Neutrophil (primary cell): Measurements from ENCODE around the gene C22orf15.

Experiments used
- H3K27ac ChIP-seq: fragments of 200-600 bp; sonication (generic); 2 replicates; pipeline ENCODE4 v1.5.1; 2016; ENCODE audit warnings: mild to moderate bottlenecking, moderate library complexity
- H3K27me3 ChIP-seq: fragments of 200-600 bp; sonication (generic); 2 replicates; pipeline ENCODE4 v1.6.0; 2016; ENCODE audit warnings: mild to moderate bottlenecking
- H3K36me3 ChIP-seq: fragments of 200-600 bp; sonication (generic); 2 replicates; pipeline ENCODE4 v1.5.1; 2017
- H3K4me1 ChIP-seq, 2 experiments: fragments of 200-600 bp in 1 of 2; sonication (generic) in 1 of 2; 1 replicate in 1 of 2; 2 replicates in 1 of 2; pipeline versions ENCODE4 v1.5.1 to v1.6.1; 2013 to 2016; ENCODE audit warnings: low read depth in 1 of 2, low read length in 1 of 2, mild to moderate bottlenecking in 1 of 2, moderate library complexity in 1 of 2; ENCODE audit not compliant: control insufficient read depth in 1 of 2, insufficient read depth in 1 of 2
- H3K4me3 ChIP-seq, 2 experiments: fragments of 200-600 bp in 1 of 2; sonication (generic) in 1 of 2; 1 replicate in 1 of 2; 2 replicates in 1 of 2; pipeline ENCODE4 v1.5.1; 2013 to 2016; ENCODE audit warnings: low read depth in 1 of 2, low read length in 1 of 2, mild to moderate bottlenecking in 1 of 2, moderate library complexity in 1 of 2
- H3K9me3 ChIP-seq: fragments of 200-600 bp; sonication (generic); 2 replicates; pipeline ENCODE4 v1.5.1; 2016
- CTCF ChIP-seq: fragments of 200-600 bp; sonication (generic); IDR thresholded peaks from 2 replicates; pipeline ENCODE4 v1.5.1; 2016; ENCODE audit warnings: antibody characterized with exemption

The C22orf15 gene

DNA sequence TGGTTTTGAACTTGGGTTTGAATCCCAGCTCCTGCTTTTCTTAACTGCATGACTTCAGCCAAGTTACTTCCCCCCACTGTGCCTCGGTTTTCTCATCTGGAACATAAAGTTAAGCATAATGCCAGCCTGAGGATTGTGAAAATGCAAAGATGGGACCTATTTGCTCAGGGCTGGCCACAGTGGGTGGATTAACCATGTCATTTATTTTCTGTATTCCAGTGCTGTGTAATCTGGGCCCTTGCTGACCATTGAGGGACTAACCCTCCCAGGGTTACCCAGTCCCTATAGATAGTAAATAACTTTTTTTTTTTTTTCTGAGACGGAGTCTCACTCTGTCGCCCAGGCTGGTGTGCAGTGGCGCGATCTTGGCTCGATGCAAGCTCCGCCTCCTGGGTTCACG, 7.1 kb upstream of the C22orf15 start:
- Histone ChIP-seq H3K9me3 (no peaks in the 10 kb centered on the region), H3K4me1 (peaks cover 5 to 6% of the 10 kb centered on the region in 2 experiments), H3K27ac (no peak overlapping the region), H3K36me3 (no peaks in the 10 kb centered on the region), H3K4me3 (no peak overlapping the region), H3K27me3 (no peaks in the 10 kb centered on the region)
- TF ChIP-seq CTCF, result no peak

- Histone ChIP-seq H3K36me3 (no peaks in the 10 kb centered on the region), H3K27ac (no peak overlapping the region), H3K27me3 (no peaks in the 10 kb centered on the region), H3K9me3 (no peaks in the 10 kb centered on the region), H3K4me3 (no peak overlapping the region), H3K4me1 (peaks cover 0 to 4% of the 10 kb centered on the region in 2 experiments)
- TF ChIP-seq CTCF, result no peak
These were observed 5.9 kb upstream of the C22orf15 start for GRCh38 chr22:23756891-23757290.

DNA sequence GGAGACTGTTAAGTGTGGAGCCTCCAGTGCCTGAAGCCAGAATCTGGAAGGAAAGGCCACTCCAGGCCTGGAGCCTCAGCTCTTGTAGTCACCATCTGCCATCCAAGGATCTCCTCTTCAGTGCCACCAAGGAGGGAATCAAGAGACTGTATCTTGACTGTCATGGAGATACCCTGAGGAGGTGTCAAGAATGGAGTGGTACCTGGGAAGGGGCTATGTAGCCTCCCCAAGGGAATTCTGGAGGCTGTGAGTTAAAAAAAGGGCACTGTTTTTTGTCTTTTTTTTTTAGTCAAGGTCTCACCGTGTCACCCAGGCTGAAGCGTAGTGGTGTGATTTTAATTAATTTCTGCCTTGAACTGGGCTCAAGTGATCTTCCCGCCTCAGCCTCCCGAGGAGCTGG, 3.2 kb upstream of the C22orf15 start:
- no peaks in the 10 kb centered on the region for H3K36me3 ChIP-seq
- no peak for TF ChIP-seq CTCF
- H3K9me3 ChIP-seq, result no peaks in the 10 kb centered on the region
- no peaks in the 10 kb centered on the region for H3K27me3 ChIP-seq
- no peak overlapping the region for H3K4me3 ChIP-seq
- H3K4me1 ChIP-seq, result peaks cover 18 to 21% of the 10 kb centered on the region in 2 experiments
- no peak overlapping the region for H3K27ac ChIP-seq

DNA sequence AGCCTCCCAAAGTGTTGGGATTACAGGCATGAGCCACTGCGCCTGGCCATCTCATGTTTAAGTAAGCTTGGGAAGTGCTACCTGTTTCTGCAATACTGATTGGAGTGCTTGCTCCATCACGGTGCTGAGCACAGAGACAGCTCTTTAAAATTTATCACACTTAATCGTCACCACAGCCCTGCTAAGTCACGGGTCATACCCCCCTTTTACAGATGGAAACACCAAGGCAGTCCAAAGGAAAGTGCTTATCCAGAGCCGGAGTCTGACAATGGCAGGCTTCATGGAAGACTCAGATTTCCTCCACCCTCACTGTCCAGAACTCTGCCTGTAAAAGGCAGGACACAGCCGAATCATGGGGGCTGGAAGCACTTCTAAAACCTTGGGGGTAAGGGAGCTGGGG, 2.7 kb upstream of the C22orf15 start:
- Histone ChIP-seq H3K36me3 (no peaks in the 10 kb centered on the region), H3K4me1 (peaks cover 18 to 21% of the 10 kb centered on the region in 2 experiments), H3K9me3 (no peaks in the 10 kb centered on the region), H3K27ac (no peak overlapping the region), H3K27me3 (no peaks in the 10 kb centered on the region), H3K4me3 (no peak overlapping the region)
- no peak for TF ChIP-seq CTCF

DNA sequence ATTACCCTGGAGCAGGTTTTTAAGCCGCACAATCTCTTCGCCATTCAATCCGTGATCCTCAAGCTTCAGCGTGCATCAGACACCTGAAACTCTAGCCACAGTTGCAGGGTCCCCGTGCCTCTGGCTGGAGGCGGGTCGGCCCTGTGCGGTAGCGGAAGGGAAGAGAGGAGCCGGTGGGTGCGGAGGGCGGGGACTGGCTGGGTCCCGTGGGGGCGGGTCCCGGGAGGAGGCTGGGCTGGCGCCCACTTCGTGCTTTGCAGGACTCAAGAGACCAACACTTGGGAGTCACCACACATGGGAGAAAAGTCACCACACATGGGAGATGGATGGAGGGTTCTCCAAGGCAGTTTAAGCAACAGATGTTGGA, 772 bp downstream of the C22orf15 start:
- H3K27me3 ChIP-seq, result peaks cover 4% of the 10 kb centered on the region
- no peaks in the 10 kb centered on the region for H3K36me3 ChIP-seq
- peaks cover 31% of the 10 kb centered on the region in 2 experiments for H3K4me1 ChIP-seq
- no peak for TF ChIP-seq CTCF
- no peaks in the 10 kb centered on the region for H3K9me3 ChIP-seq
- no peak overlapping the region for H3K27ac ChIP-seq
- H3K4me3 ChIP-seq, result peak overlapping the region; percentile 53 to 59

DNA sequence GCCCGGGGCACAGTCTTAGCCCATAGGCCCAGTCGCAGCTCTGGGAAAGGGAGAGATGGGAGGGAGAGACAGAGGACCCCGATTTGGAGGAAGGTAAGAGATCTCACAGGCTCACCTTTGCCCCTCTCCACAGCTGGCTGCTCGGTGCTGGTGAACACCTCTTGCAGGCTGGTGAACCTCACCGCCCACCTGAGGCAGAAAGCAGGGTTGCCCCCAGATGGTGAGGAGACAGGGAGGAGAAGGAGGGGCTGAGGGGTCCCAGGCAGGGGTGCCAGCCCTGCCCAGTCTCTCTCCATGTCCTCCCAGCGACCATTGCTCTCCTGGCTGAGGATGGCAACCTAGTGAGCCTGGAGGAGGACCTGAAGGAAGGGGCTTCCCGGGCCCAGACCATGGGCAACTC, 1.2 kb downstream of the C22orf15 start:
- no peak overlapping the region for H3K27ac ChIP-seq

More for the DNA sequence above, 1.2 kb downstream of the C22orf15 start:
- Histone ChIP-seq H3K4me1 (peaks cover 31 to 32% of the 10 kb centered on the region in 2 experiments), H3K27me3 (peaks cover 4% of the 10 kb centered on the region), H3K4me3 (peak overlapping the region; percentile 53 to 59), H3K9me3 (no peaks in the 10 kb centered on the region), H3K36me3 (no peaks in the 10 kb centered on the region)
- no peak for TF ChIP-seq CTCF
